Muscle layer of duodenum (tissue), 2 donors: ENCODE data around the gene ZNF33B.

Experiments
- H3K27ac ChIP-seq: one replicate; pipeline ENCODE4 v1.7.0; 2013; ENCODE audit warnings: mild to moderate bottlenecking, low read length
- H3K27me3 ChIP-seq: one replicate; pipeline ENCODE4 v1.7.0; 2013; ENCODE audit warnings: low read depth, mild to moderate bottlenecking, control low read depth, low read length
- H3K36me3 ChIP-seq, 2 donors: one replicate each; pipeline ENCODE4 v1.7.0; 2013; ENCODE audit warnings: low read length in 2 of 2, control low read depth in 1 of 2, mild to moderate bottlenecking in 1 of 2; ENCODE audit not compliant: insufficient read depth in 2 of 2, control insufficient read depth in 1 of 2
- H3K4me1 ChIP-seq, 2 donors: one replicate each; pipeline ENCODE4 v1.7.0; 2013; ENCODE audit warnings: low read length in 2 of 2, mild to moderate bottlenecking in 2 of 2, control low read depth in 1 of 2, moderate library complexity in 1 of 2; ENCODE audit not compliant: insufficient read depth in 2 of 2, control insufficient read depth in 1 of 2
- H3K4me3 ChIP-seq, 2 donors: one replicate each; pipeline ENCODE4 v1.7.0; 2013; ENCODE audit warnings: low read length in 2 of 2, low read depth in 1 of 2, mild to moderate bottlenecking in 1 of 2
- H3K9me3 ChIP-seq, 2 donors: one replicate each; pipeline ENCODE4 v1.7.0; 2013; ENCODE audit warnings: low read length in 2 of 2, control low read depth in 1 of 2, mild to moderate bottlenecking in 1 of 2; ENCODE audit not compliant: control insufficient read depth in 1 of 2
- donor health status: healthy.

The ZNF33B gene

GRCh38 chr10:42645516-42645915, 7.1 kb upstream of the ZNF33B start:
- Histone ChIP-seq H3K27me3 (no peaks in the 10 kb centered on the region), H3K36me3 (peaks cover 0 to 3% of the 10 kb centered on the region in 2 donors), H3K9me3 (no peaks in the 10 kb centered on the region), H3K4me3 (no peak overlapping the region), H3K27ac (no peak overlapping the region), H3K4me1 (no peaks in the 10 kb centered on the region)

GRCh38 chr10:42645103-42645502, 6.7 kb upstream of the ZNF33B start:
- Histone ChIP-seq H3K4me3 (no peak overlapping the region), H3K27me3 (no peaks in the 10 kb centered on the region), H3K36me3 (peaks cover 0 to 3% of the 10 kb centered on the region in 2 donors), H3K4me1 (no peaks in the 10 kb centered on the region), H3K9me3 (no peaks in the 10 kb centered on the region), H3K27ac (no peak overlapping the region)

- Histone ChIP-seq H3K27me3 (no peaks in the 10 kb centered on the region), H3K4me1 (no peaks in the 10 kb centered on the region), H3K4me3 (no peak overlapping the region), H3K27ac (no peak overlapping the region), H3K36me3 (peaks cover 0 to 3% of the 10 kb centered on the region in 2 donors), H3K9me3 (no peaks in the 10 kb centered on the region)
Observed at GRCh38 chr10:42640610-42641229, 2.4 kb upstream of the ZNF33B start.

- Histone ChIP-seq H3K27me3 (no peaks in the 10 kb centered on the region), H3K9me3 (no peaks in the 10 kb centered on the region), H3K4me1 (no peaks in the 10 kb centered on the region), H3K27ac (peak overlapping the region; percentile 88), H3K4me3 (peak overlapping the region; percentile 95 to 97), H3K36me3 (no peaks in the 10 kb centered on the region)
Observed at GRCh38 chr10:42638821-42639270, 476 bp upstream of the ZNF33B start.

- Histone ChIP-seq H3K27ac (peak overlapping the region; percentile 88), H3K4me3 (peak overlapping the region; percentile 95 to 97), H3K4me1 (no peaks in the 10 kb centered on the region), H3K27me3 (no peaks in the 10 kb centered on the region), H3K9me3 (no peaks in the 10 kb centered on the region), H3K36me3 (peaks cover 0 to 1% of the 10 kb centered on the region in 2 donors)
Observed at GRCh38 chr10:42637648-42638054, 719 bp downstream of the ZNF33B start.

GRCh38 chr10:42637142-42637541, 1.2 kb downstream of the ZNF33B start:
- Histone ChIP-seq H3K27me3 (no peaks in the 10 kb centered on the region), H3K4me1 (no peaks in the 10 kb centered on the region), H3K9me3 (no peaks in the 10 kb centered on the region), H3K4me3 (peak overlapping the region in 1 of 2 donors; percentile 95), H3K27ac (peak overlapping the region; percentile 88), H3K36me3 (peaks cover 1 to 4% of the 10 kb centered on the region in 2 donors)

- H3K9me3 ChIP-seq = no peaks in the 10 kb centered on the region
- no peak overlapping the region for H3K4me3 ChIP-seq
- no peaks in the 10 kb centered on the region for H3K4me1 ChIP-seq
- H3K27ac ChIP-seq = no peak overlapping the region
- peaks cover 13 to 15% of the 10 kb centered on the region in 2 donors for H3K36me3 ChIP-seq
- no peaks in the 10 kb centered on the region for H3K27me3 ChIP-seq
Observed at GRCh38 chr10:42635098-42635497, 3.3 kb downstream of the ZNF33B start.

- Histone ChIP-seq H3K4me3 (no peak overlapping the region), H3K36me3 (peaks cover 28 to 31% of the 10 kb centered on the region in 2 donors), H3K27me3 (no peaks in the 10 kb centered on the region), H3K9me3 (no peaks in the 10 kb centered on the region), H3K4me1 (no peaks in the 10 kb centered on the region), H3K27ac (no peak overlapping the region)
Observed at GRCh38 chr10:42632564-42632963, 5.8 kb downstream of the ZNF33B start.

GRCh38 chr10:42630537-42631134, 7.7 kb downstream of the ZNF33B start:
- Histone ChIP-seq H3K9me3 (no peaks in the 10 kb centered on the region), H3K4me3 (no peak overlapping the region), H3K36me3 (peaks cover 28 to 31% of the 10 kb centered on the region in 2 donors)

GRCh38 chr10:42623929-42624328, 14.4 kb downstream of the ZNF33B start:
- Histone ChIP-seq H3K27me3 (no peaks in the 10 kb centered on the region), H3K36me3 (peaks cover 10 to 27% of the 10 kb centered on the region in 2 donors), H3K9me3 (no peaks in the 10 kb centered on the region), H3K27ac (no peak overlapping the region), H3K4me3 (no peak overlapping the region), H3K4me1 (no peaks in the 10 kb centered on the region)

More at GRCh38 chr10:42630537-42631134, 7.7 kb downstream of the ZNF33B start:
- Histone ChIP-seq H3K27me3 (no peaks in the 10 kb centered on the region), H3K4me1 (no peaks in the 10 kb centered on the region), H3K27ac (no peak overlapping the region)

GRCh38 chr10:42618424-42618823, 19.9 kb downstream of the ZNF33B start:
- H3K27ac ChIP-seq = no peak overlapping the region
- H3K36me3 ChIP-seq = peaks cover 7 to 14% of the 10 kb centered on the region in 2 donors
- H3K27me3 ChIP-seq = no peaks in the 10 kb centered on the region
- H3K4me3 ChIP-seq = no peak overlapping the region
- no peaks in the 10 kb centered on the region for H3K4me1 ChIP-seq
- no peaks in the 10 kb centered on the region for H3K9me3 ChIP-seq
